GM12878 (cell line): ENCODE measurements around the gene DKKL1.

Source experiments
- EP300 ChIP-seq, 2 experiments: fragments of 150-350 bp in 1 of 2; IDR thresholded peaks; 2 replicates each; pipeline ENCODE4 v1.6.1; 2011 to 2012; ENCODE audit warnings: low read depth in 2 of 2, low read length in 2 of 2, borderline replicate concordance in 1 of 2, improper control_type of control experiment in 1 of 2, inconsistent platforms in 1 of 2; ENCODE audit not compliant: control insufficient read depth in 1 of 2
- FOXK2 ChIP-seq: fragments of 450-650 bp; IDR thresholded peaks from 2 replicates; pipeline ENCODE4 v1.6.1; 2017; ENCODE audit warnings: mild to moderate bottlenecking, moderate library complexity
- IKZF1 ChIP-seq: fragments of 450-650 bp; conservative IDR thresholded peaks from 2 replicates; pipeline ENCODE4 v1.6.1; 2017; ENCODE audit warnings: antibody characterized with exemption, mild to moderate bottlenecking
- IRF3 ChIP-seq: fragments of 450-650 bp; IDR thresholded peaks from 2 replicates; pipeline ENCODE4 v1.6.1; 2014; ENCODE audit warnings: mild to moderate bottlenecking
- MAX ChIP-seq: IDR thresholded peaks from 2 replicates; pipeline ENCODE4 v1.6.1; 2012; ENCODE audit warnings: low read depth, low read length, improper control_type of control experiment
- NRF1 ChIP-seq: conservative IDR thresholded peaks from 2 replicates; pipeline ENCODE4 v1.6.1; 2011; ENCODE audit warnings: mild to moderate bottlenecking, low read depth, low read length, improper control_type of control experiment
- PBX3 ChIP-seq: IDR thresholded peaks from 2 replicates; pipeline ENCODE4 v1.6.1; 2011; ENCODE audit warnings: mild to moderate bottlenecking, low read depth, low read length, moderate library complexity; ENCODE audit not compliant: insufficient replicate concordance
- RB1 ChIP-seq: fragments of 450-650 bp; formaldehyde crosslinking; IDR thresholded peaks from 2 replicates; pipeline ENCODE4 v1.6.1; 2017; ENCODE audit warnings: mild to moderate bottlenecking, borderline replicate concordance
- SREBF1 ChIP-seq: IDR thresholded peaks from 2 replicates; pipeline ENCODE4 v1.6.1; 2012; ENCODE audit warnings: mild to moderate bottlenecking, low read length
- TBL1XR1 ChIP-seq: IDR thresholded peaks from 2 replicates; pipeline ENCODE4 v1.6.1; 2012; ENCODE audit warnings: low read depth, low read length, improper control_type of control experiment
- ZBTB40 ChIP-seq: fragments of 450-650 bp; IDR thresholded peaks from 2 replicates; pipeline ENCODE4 v1.6.1; 2016; ENCODE audit warnings: mild to moderate bottlenecking, moderate library complexity, borderline replicate concordance

- TF ChIP-seq PBX3 = no peak
- TF ChIP-seq EP300 (IDR thresholded peaks at IDR 0.05; ENCODE audit: borderline replicate concordance in 1 of 2, control insufficient read depth in 1 of 2, low read depth in 2 of 2, low read length in 2 of 2) = no peak
- TF ChIP-seq MAX = no peak
- no peak for TF ChIP-seq TBL1XR1
- TF ChIP-seq IKZF1 = no peak
- no peak for TF ChIP-seq ZBTB40
- TF ChIP-seq NRF1 = no peak
- TF ChIP-seq SREBF1 = no peak
- TF ChIP-seq FOXK2 = no peak
- no peak for TF ChIP-seq IRF3
- no peak for TF ChIP-seq RB1
Measured at GRCh38 chr19:49395581-49396407, 32.1 kb downstream of the DKKL1 start.
